Skeletal muscle satellite cell (primary cell): ENCODE measurements around the gene SRD5A3. TPM values are rescaled to one million over a fixed set of nuclear protein-coding genes. Genes with fewer than 3 reads are reported as not detected.
A peak's percentile ranks its signal among the peaks of the same experiment; 100 is the strongest.

Experiments
- H3K27me3 ChIP-seq: 2 replicates; pipeline ENCODE4 v1.7.0; 2013; ENCODE audit warnings: low read length; ENCODE audit not compliant: control insufficient read depth, insufficient read depth
- H3K36me3 ChIP-seq: 2 replicates; pipeline ENCODE4 v1.7.0; 2013; ENCODE audit warnings: mild to moderate bottlenecking, control low read depth, low read length; ENCODE audit not compliant: insufficient read depth
- H3K4me1 ChIP-seq: 2 replicates; pipeline ENCODE4 v1.7.0; 2013; ENCODE audit warnings: low read length; ENCODE audit not compliant: control insufficient read depth, insufficient read depth
- H3K4me2 ChIP-seq: 2 replicates; pipeline ENCODE4 v1.7.0; 2013; ENCODE audit warnings: mild to moderate bottlenecking, low read length
- H3K4me3 ChIP-seq: 2 replicates; pipeline ENCODE4 v1.7.0; 2013; ENCODE audit warnings: low read length
- H3K9ac ChIP-seq: 2 replicates; pipeline ENCODE4 v1.7.0; 2013; ENCODE audit warnings: mild to moderate bottlenecking, low read depth, low read length, moderate library complexity
- H3K9me3 ChIP-seq: replicated peaks from 2 replicates; pipeline ENCODE4 v1.7.0; 2013; ENCODE audit warnings: mild to moderate bottlenecking, control low read depth, low read length
- total RNA-seq: library from RNA; depleted of rRNA; stranded (reverse); fragments of >200 nt; gene quantifications from 2 replicates; pipeline ENCODE4 v1.2.3, GENCODE V29; 2012; rRNA removed

Gene SRD5A3
- total RNA-seq: 18.0 and 37.8 TPM in 2 replicates

- H3K9me3 ChIP-seq: no peaks in the 10 kb centered on the region
- peaks cover 27% of the 10 kb centered on the region for H3K4me1 ChIP-seq
- no peaks in the 10 kb centered on the region for H3K27me3 ChIP-seq
- H3K4me2 ChIP-seq: peak within 1 kb of the TSS; percentile 93
- H3K9ac ChIP-seq: peak within 1 kb of the TSS; percentile 85
- H3K36me3 ChIP-seq: no peaks in the 10 kb centered on the region
- H3K4me3 ChIP-seq: peak within 1 kb of the TSS; percentile 89
Measured at GRCh38 chr4:55345980-55346850, at the start of gene SRD5A3. TSS of gene SRD5A3 (plus strand) at chr4:55346242. CDS start at chr4:55346337, 95 bp downstream.

- no peaks in the 10 kb centered on the region for H3K9me3 ChIP-seq
- no peaks in the 10 kb centered on the region for H3K36me3 ChIP-seq
- no peak overlapping the region for H3K4me3 ChIP-seq
- H3K4me1 ChIP-seq: peaks cover 14% of the 10 kb centered on the region
- no peaks in the 10 kb centered on the region for H3K27me3 ChIP-seq
- H3K9ac ChIP-seq: no peak overlapping the region
- H3K4me2 ChIP-seq: no peak overlapping the region
Measured at GRCh38 chr4:55297346-55297745, 48.7 kb upstream of the SRD5A3 start.

- no peak overlapping the region for H3K9ac ChIP-seq
- H3K36me3 ChIP-seq: no peaks in the 10 kb centered on the region
- H3K4me3 ChIP-seq: no peak overlapping the region
- H3K9me3 ChIP-seq: no peaks in the 10 kb centered on the region
- peak overlapping the region; percentile 64 for H3K4me2 ChIP-seq
- H3K4me1 ChIP-seq: peaks cover 12% of the 10 kb centered on the region
- H3K27me3 ChIP-seq: no peaks in the 10 kb centered on the region
Measured at GRCh38 chr4:55303760-55304165, 42.3 kb upstream of the SRD5A3 start.

GRCh38 chr4:55304303-55304702 is 41.7 kb upstream of the SRD5A3 start:
- no peak overlapping the region for H3K9ac ChIP-seq
- H3K4me2 ChIP-seq: peak overlapping the region; percentile 64
- no peaks in the 10 kb centered on the region for H3K27me3 ChIP-seq
- peaks cover 12% of the 10 kb centered on the region for H3K4me1 ChIP-seq
- no peaks in the 10 kb centered on the region for H3K9me3 ChIP-seq
- H3K36me3 ChIP-seq: no peaks in the 10 kb centered on the region
- H3K4me3 ChIP-seq: no peak overlapping the region

GRCh38 chr4:55308071-55308470 is 38.0 kb upstream of the SRD5A3 start:
- Histone ChIP-seq H3K9ac (no peak overlapping the region), H3K9me3 (no peaks in the 10 kb centered on the region), H3K36me3 (no peaks in the 10 kb centered on the region), H3K4me2 (no peak overlapping the region), H3K4me1 (peaks cover 12% of the 10 kb centered on the region), H3K27me3 (no peaks in the 10 kb centered on the region), H3K4me3 (no peak overlapping the region)

- H3K4me3 ChIP-seq: no peak overlapping the region
- H3K9me3 ChIP-seq: no peaks in the 10 kb centered on the region
- H3K4me2 ChIP-seq: no peak overlapping the region
- no peaks in the 10 kb centered on the region for H3K27me3 ChIP-seq
- H3K4me1 ChIP-seq: no peaks in the 10 kb centered on the region
- no peak overlapping the region for H3K9ac ChIP-seq
- H3K36me3 ChIP-seq: no peaks in the 10 kb centered on the region
Measured at GRCh38 chr4:55311792-55312488, 34.1 kb upstream of the SRD5A3 start.

GRCh38 chr4:55312489-55313101 is 33.4 kb upstream of the SRD5A3 start:
- H3K4me1 ChIP-seq: no peaks in the 10 kb centered on the region
- H3K4me2 ChIP-seq: no peak overlapping the region
- H3K9ac ChIP-seq: no peak overlapping the region
- H3K36me3 ChIP-seq: no peaks in the 10 kb centered on the region
- no peak overlapping the region for H3K4me3 ChIP-seq
- no peaks in the 10 kb centered on the region for H3K9me3 ChIP-seq
- no peaks in the 10 kb centered on the region for H3K27me3 ChIP-seq

GRCh38 chr4:55314141-55314820 is 31.8 kb upstream of the SRD5A3 start:
- Histone ChIP-seq H3K27me3 (peaks cover 4% of the 10 kb centered on the region), H3K4me3 (no peak overlapping the region), H3K4me1 (no peaks in the 10 kb centered on the region), H3K9ac (no peak overlapping the region), H3K36me3 (no peaks in the 10 kb centered on the region), H3K9me3 (no peaks in the 10 kb centered on the region), H3K4me2 (no peak overlapping the region)

- Histone ChIP-seq H3K9me3 (no peaks in the 10 kb centered on the region), H3K4me3 (no peak overlapping the region), H3K9ac (no peak overlapping the region), H3K27me3 (peaks cover 11% of the 10 kb centered on the region), H3K36me3 (no peaks in the 10 kb centered on the region), H3K4me2 (no peak overlapping the region), H3K4me1 (no peaks in the 10 kb centered on the region)
Measured at GRCh38 chr4:55318175-55319129, 27.6 kb upstream of the SRD5A3 start.

- no peaks in the 10 kb centered on the region for H3K36me3 ChIP-seq
- no peaks in the 10 kb centered on the region for H3K4me1 ChIP-seq
- no peak overlapping the region for H3K9ac ChIP-seq
- no peak overlapping the region for H3K4me2 ChIP-seq
- H3K27me3 ChIP-seq: peaks cover 17% of the 10 kb centered on the region
- no peak overlapping the region for H3K4me3 ChIP-seq
- no peaks in the 10 kb centered on the region for H3K9me3 ChIP-seq
Measured at GRCh38 chr4:55321707-55322264, 24.3 kb upstream of the SRD5A3 start.
